ENCODE results near the gene RNU1-4.
"Not testable (repeated sequence)": the region's sequence is repeated elsewhere in the genome, so short reads cannot be mapped to it uniquely, and the experiment has no call there.

RNU1-4 gene

DNA sequence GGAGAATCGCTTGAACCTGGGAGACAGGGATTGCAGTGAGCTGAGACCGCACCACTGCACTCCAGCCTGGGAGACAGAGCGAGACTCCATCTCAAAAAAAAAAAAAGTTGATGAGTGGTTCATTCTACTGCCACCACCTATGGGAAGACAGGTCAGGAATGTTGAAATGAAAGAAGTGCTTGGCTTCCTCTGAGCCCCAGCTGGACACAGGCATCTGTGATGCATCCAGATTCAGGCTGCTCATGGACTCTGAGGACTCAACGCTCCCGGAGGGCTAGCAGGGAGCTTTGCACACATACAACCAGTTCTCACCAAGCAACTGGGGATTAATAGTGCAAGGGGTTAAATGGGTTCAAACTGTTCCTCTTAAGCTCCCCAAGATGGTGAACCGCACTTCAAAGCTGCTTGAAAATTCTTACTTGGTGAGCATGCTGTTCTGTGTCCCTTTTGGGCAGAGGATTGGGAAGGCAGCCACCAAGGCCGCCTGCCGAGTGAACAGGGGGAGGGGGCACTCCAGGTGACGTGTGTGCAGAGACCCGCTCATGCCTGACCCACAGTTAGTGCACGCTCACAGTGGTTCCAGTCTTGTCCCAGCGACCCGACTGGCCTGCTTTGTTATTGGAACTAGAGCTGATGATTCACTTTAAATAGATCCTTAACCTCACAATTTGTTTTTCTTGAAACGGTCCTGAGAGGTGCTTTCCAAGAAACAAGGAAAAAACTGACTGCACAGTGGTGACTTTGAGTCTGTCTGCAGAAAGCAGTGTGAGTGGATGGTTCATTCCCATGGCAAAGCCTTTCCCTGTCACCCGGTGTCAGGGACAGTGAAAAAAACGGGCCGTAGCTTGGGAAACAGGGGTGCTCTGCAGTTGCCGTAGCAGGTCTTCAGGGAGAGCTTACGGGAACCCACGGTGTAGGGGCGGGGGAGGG lies 32.2 kb downstream of the RNU1-4 start:
- peak; percentile 84 for DNase-seq

DNA sequence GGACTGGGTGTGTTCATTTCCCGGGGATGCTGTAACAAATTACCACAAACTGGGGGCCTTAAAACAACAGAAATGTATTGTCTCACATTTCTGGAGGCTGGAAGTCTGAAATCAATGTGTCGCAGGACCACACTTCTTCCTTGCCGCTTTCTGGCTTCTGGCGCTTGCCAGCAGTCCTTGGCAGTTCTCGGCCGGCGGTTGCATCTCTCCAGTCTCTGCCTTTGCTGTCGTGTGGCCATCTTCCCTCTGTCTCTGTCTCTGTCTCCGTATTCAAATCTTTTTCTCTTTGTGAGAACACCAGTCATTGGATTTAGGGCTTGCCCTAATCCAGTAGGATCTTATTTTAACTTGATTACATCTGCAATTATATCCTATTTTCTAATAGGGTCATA lies 32.9 kb downstream of the RNU1-4 start:
- not testable (repeated sequence) for DNase-seq

DNA sequence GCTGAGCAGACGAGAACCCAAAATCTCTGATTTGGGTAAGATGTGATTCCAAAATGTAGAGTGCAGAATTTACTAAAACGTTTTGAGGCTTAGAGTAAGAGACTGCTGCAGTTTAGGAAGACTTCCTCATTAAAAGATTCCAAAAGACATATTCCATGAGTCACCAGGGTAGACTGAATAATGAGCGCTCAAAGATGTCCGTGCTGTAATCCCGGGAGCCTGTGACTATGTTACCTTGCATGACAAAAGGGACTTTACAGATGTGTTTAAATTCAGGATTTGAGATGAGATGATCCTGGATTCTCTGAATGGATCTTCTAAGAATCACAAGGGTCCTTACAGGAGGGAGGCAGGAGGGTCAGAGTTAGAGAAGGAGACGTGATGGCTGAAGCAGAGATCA lies 33.4 kb downstream of the RNU1-4 start:
- not testable (repeated sequence) for DNase-seq

GRCh38 chr1:16774773-16775172 lies 34.5 kb downstream of the RNU1-4 start:
- not testable (repeated sequence) for DNase-seq

- DNase-seq, result not testable (repeated sequence)
Observed at GRCh38 chr1:16775290-16775689, 35.0 kb downstream of the RNU1-4 start.

GRCh38 chr1:16776248-16776647 lies 35.9 kb downstream of the RNU1-4 start:
- DNase-seq, result not testable (repeated sequence)

GRCh38 chr1:16776835-16777234 lies 36.5 kb downstream of the RNU1-4 start:
- not testable (repeated sequence) for DNase-seq

DNA sequence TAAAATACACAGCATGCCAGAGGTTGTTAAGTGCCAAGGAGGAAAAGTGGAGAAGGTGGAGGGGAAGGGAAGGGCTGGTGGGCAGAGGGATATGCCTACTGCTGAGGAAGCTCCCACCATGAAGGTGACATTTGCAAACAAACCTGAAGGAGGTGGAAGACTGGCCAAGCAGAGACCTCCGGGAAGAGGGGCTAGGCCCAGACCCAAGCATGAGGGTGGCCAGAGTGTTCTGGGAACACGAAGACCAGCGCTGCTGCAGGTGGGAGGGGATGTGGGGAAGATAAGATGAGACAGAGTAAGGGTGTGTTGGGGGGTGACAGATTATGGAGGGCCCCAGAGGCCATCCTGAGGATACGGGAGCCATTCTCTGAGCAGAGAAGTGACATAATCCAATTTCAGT lies 37.5 kb downstream of the RNU1-4 start:
- not testable (repeated sequence) for DNase-seq

GRCh38 chr1:16779525-16779924 lies 39.2 kb downstream of the RNU1-4 start:
- DNase-seq, result peak; percentile 13

GRCh38 chr1:16781033-16781432 lies 40.7 kb downstream of the RNU1-4 start:
- DNase-seq, result not testable (repeated sequence)

DNA sequence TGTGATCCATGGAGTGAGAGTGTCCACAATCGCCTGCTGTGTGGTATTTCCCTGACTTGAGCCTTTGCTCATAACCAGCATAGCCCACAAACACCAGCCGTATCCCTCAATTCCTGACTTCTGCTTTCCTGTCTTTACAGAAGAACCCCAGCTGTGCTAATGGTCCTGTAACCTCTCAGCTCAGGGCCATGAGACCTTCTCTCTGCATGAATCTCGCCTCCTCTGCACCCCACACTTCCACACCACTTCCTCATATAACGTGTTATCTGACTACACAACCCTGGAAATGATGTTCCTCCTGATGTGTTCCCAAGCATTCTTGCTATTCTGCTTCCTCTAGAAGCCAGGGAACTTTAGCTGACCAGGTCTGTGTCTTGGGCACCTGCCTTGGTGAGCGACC lies 41.3 kb downstream of the RNU1-4 start:
- not testable (repeated sequence) for DNase-seq

GRCh38 chr1:16784955-16785354 lies 44.6 kb downstream of the RNU1-4 start:
- not testable (repeated sequence) for DNase-seq

DNA sequence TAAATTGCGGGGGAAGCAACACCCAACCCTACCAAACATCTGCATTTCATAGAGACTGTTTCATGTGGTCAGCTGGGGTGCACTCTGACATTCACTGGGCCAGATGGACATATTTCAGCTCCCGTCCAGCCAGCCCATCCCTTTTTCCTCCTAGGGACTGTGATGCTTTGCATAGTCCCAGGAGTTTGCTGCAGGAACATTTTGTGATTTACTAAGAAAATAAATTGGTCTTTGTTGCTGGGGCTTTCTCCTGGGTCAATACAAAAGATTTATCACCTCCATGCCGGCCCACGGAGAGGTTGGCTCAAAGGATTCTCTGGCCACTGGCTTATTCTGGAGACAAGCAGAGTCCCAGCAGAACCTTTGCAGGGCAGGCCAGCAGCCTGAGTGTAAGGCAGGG lies 46.0 kb downstream of the RNU1-4 start:
- DNase-seq, result peak; percentile 45

DNA sequence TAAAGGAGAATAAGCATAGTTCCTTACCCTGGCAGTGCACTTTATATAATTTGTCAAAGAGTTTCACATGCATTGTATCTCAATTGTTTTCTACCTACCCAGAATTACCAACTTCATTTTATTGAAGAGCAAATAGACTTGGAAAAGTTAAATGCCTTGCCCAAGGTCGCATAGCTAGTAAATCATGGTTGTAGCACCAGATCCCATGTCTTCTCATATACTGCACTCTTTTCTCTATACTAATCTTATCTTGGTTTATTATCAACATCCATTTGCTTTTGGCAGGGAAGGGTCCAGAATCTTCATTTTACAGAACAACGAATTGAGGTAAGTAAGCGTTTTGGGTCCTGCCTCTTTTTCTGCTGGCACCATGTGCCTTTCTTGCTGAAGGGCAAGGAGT lies 46.9 kb downstream of the RNU1-4 start:
- DNase-seq, result not testable (repeated sequence)

GRCh38 chr1:16787711-16788110 lies 47.4 kb downstream of the RNU1-4 start:
- not testable (repeated sequence) for DNase-seq

Measured in femur (tissue), 1 donor.